ENCODE data around the gene TNFRSF1A.

The TNFRSF1A gene

GRCh38 chr12:6337958-6338433, 3.9 kb downstream of the TNFRSF1A start:
- TF ChIP-seq CTCF (IDR thresholded peaks at IDR 0.05; ENCODE audit: low read depth, low read length) (no peak), EZH2phosphoT487 (IDR thresholded peaks at IDR 0.05; ENCODE audit: low read depth) (no peak)
- Histone ChIP-seq H3K36me3 (replicated peaks; ENCODE audit: low read depth, low read length) (no peaks in the 10 kb centered on the region), H3K27ac (ENCODE audit: low read length) (no peak overlapping the region), H3K9me3 (ENCODE audit: insufficient read depth, low read length) (no peaks in the 10 kb centered on the region), H3K4me2 (ENCODE audit: low read length) (no peak overlapping the region), H3K9ac (ENCODE audit: low read length) (no peak overlapping the region), H4K20me1 (ENCODE audit: insufficient read depth, low read length) (no peaks in the 10 kb centered on the region), H2AFZ (ENCODE audit: low read depth, low read length) (no peak overlapping the region), H3K27me3 (ENCODE audit: low read depth, low read length) (peaks cover 45% of the 10 kb centered on the region), H3K4me1 (ENCODE audit: low read length) (peaks cover 8% of the 10 kb centered on the region; the same call in 1 of the 2 replicates), H3K4me3 (ENCODE audit: low read length) (no peak overlapping the region), H3K79me2 (ENCODE audit: low read length) (no peaks in the 10 kb centered on the region)

- no peak overlapping the region for H3K9ac ChIP-seq (ENCODE audit: low read length)
- H4K20me1 ChIP-seq (ENCODE audit: insufficient read depth, low read length) = no peaks in the 10 kb centered on the region
- H3K4me2 ChIP-seq (ENCODE audit: low read length) = no peak overlapping the region
- H3K27me3 ChIP-seq (ENCODE audit: low read depth, low read length) = peaks cover 46% of the 10 kb centered on the region
- H3K79me2 ChIP-seq (ENCODE audit: low read length) = no peaks in the 10 kb centered on the region
- H3K4me3 ChIP-seq (ENCODE audit: low read length) = no peak overlapping the region
- no peak overlapping the region for H2AFZ ChIP-seq (ENCODE audit: low read depth, low read length)
- no peaks in the 10 kb centered on the region for H3K36me3 ChIP-seq (replicated peaks; ENCODE audit: low read depth, low read length)
- peaks cover 8% of the 10 kb centered on the region; the same call in 1 of the 2 replicates for H3K4me1 ChIP-seq (ENCODE audit: low read length)
- no peak overlapping the region for H3K27ac ChIP-seq (ENCODE audit: low read length)
- TF ChIP-seq EZH2phosphoT487 (IDR thresholded peaks at IDR 0.05; ENCODE audit: low read depth) = no peak
- no peak for TF ChIP-seq CTCF (IDR thresholded peaks at IDR 0.05; ENCODE audit: low read depth, low read length)
- no peaks in the 10 kb centered on the region for H3K9me3 ChIP-seq (ENCODE audit: insufficient read depth, low read length)
Observed at GRCh38 chr12:6336889-6337853, 4.7 kb downstream of the TNFRSF1A start.

- Histone ChIP-seq H3K4me2 (ENCODE audit: low read length) (peak overlapping the region; percentile 24), H3K36me3 (replicated peaks; ENCODE audit: low read depth, low read length) (no peaks in the 10 kb centered on the region), H3K4me1 (ENCODE audit: low read length) (peaks cover 8% of the 10 kb centered on the region; the same call in 1 of the 2 replicates), H3K27me3 (ENCODE audit: low read depth, low read length) (peaks cover 45% of the 10 kb centered on the region), H3K9me3 (ENCODE audit: insufficient read depth, low read length) (no peaks in the 10 kb centered on the region), H3K79me2 (ENCODE audit: low read length) (no peaks in the 10 kb centered on the region), H2AFZ (ENCODE audit: low read depth, low read length) (peak overlapping the region; percentile 18; the same call in 1 of the 2 replicates), H4K20me1 (ENCODE audit: insufficient read depth, low read length) (no peaks in the 10 kb centered on the region), H3K9ac (ENCODE audit: low read length) (no peak overlapping the region), H3K4me3 (ENCODE audit: low read length) (no peak overlapping the region), H3K27ac (ENCODE audit: low read length) (no peak overlapping the region)
- TF ChIP-seq EZH2phosphoT487 (IDR thresholded peaks at IDR 0.05; ENCODE audit: low read depth) = no peak
- no peak for TF ChIP-seq CTCF (IDR thresholded peaks at IDR 0.05; ENCODE audit: low read depth, low read length)
Observed at GRCh38 chr12:6336079-6336888, 5.6 kb downstream of the TNFRSF1A start.
